Small intestine (tissue), 7 donors: ENCODE data around the gene PLK4. TPM values are rescaled to one million over a fixed set of nuclear protein-coding genes. Genes with fewer than 3 reads are reported as not detected.

ENCODE experiments used
- DNase-seq, 2 donors: peaks; one replicate each; pipeline versions ENCODE4 v3.0.0 to v3.0.0-alpha.2; 2013
- FAIRE-seq: peaks from 2 replicates; lab custom pipeline; 2012; peaks lifted over from hg19 to GRCh38; lab: Jason Lieb, UNC
- H3K27ac ChIP-seq, 3 donors: one replicate each; pipeline ENCODE4 v1.5.1; 2013; ENCODE audit warnings: low read length in 2 of 3, mild to moderate bottlenecking in 2 of 3, control low read depth in 1 of 3, inconsistent platforms in 1 of 3, low read depth in 1 of 3, moderate library complexity in 1 of 3
- H3K27me3 ChIP-seq, 3 donors: one replicate each; pipeline ENCODE4 v1.6.1; 2013; ENCODE audit warnings: low read length in 3 of 3, inconsistent platforms in 1 of 3; ENCODE audit not compliant: control insufficient read depth in 3 of 3, insufficient read depth in 3 of 3
- H3K36me3 ChIP-seq, 3 donors: one replicate each; pipeline ENCODE4 v1.6.1; 2013; ENCODE audit warnings: low read length in 3 of 3, inconsistent platforms in 1 of 3, low read depth in 1 of 3, mild to moderate bottlenecking in 1 of 3, moderate library complexity in 1 of 3; ENCODE audit not compliant: control insufficient read depth in 3 of 3, insufficient read depth in 2 of 3
- H3K4me1 ChIP-seq, 3 donors: one replicate each; pipeline ENCODE4 v1.6.1; 2013; ENCODE audit warnings: low read length in 2 of 3, inconsistent platforms in 1 of 3, low read depth in 1 of 3, mild to moderate bottlenecking in 1 of 3, moderate library complexity in 1 of 3; ENCODE audit not compliant: control insufficient read depth in 3 of 3, insufficient read depth in 2 of 3
- H3K4me3 ChIP-seq, 3 donors: one replicate each; pipeline ENCODE4 v1.5.1; 2013; ENCODE audit warnings: low read length in 3 of 3, control low read depth in 1 of 3, inconsistent platforms in 1 of 3, low read depth in 1 of 3, mild to moderate bottlenecking in 1 of 3, moderate library complexity in 1 of 3
- H3K9me3 ChIP-seq, 2 donors: one replicate each; pipeline ENCODE4 v1.6.1; 2013; ENCODE audit warnings: low read depth in 1 of 2, low read length in 1 of 2; ENCODE audit not compliant: control insufficient read depth in 2 of 2, insufficient read depth in 1 of 2
- WGBS, 3 donors: extraction: QIAGEN DNeasy Blood & Tissue Kit; methylation state at CpG; one replicate each; pipeline ENCODE4 v1.1.7; 2013; 5-methylcytosine and 5-hydroxymethylcytosine counted together
- polyA plus RNA-seq, 4 donors: library from polyadenylated mRNA; stranded (reverse) in 3 of 4; unstranded in 1 of 4; fragments of 200-250 nt in 3 of 4; fragments of 120-200 nt in 1 of 4; gene quantifications; one replicate each; pipeline versions ENCODE4 v1.2.1 to v1.2.3, GENCODE V29; 2013
- donor health status: healthy with polysubstance abuse.
- donor health status: control.
- donor health status: control.
- donor health status: Bipolar disorder and iron deficiency.
- donor health status: healthy.

The PLK4 gene
- polyA plus RNA-seq, 4 donors, result 1.1 to 9.5 (median 5.0) TPM

- no peak overlapping the region for H3K4me3 ChIP-seq
- H3K27ac ChIP-seq, result no peak overlapping the region
- no peaks in the 10 kb centered on the region for H3K4me1 ChIP-seq
- peaks cover 0 to 4% (median 0%) of the 10 kb centered on the region in 3 donors for H3K36me3 ChIP-seq
- H3K9me3 ChIP-seq, result peaks cover 0 to 17% of the 10 kb centered on the region in 2 donors
- no peak for DNase-seq
- H3K27me3 ChIP-seq, result no peaks in the 10 kb centered on the region
- no peak for FAIRE-seq
- WGBS, 3 donors, result 36 to 47% (median 38%) methylated on average over 1 of the region's 1 CpG
These were observed 28.0 kb upstream of the PLK4 start for GRCh38 chr4:127852661-127853060.

GRCh38 chr4:127856196-127856812, 24.4 kb upstream of the PLK4 start:
- peaks cover 0 to 8% of the 10 kb centered on the region in 2 donors for H3K9me3 ChIP-seq
- no peak overlapping the region for H3K27ac ChIP-seq
- H3K4me1 ChIP-seq, result no peaks in the 10 kb centered on the region
- FAIRE-seq (no peak), DNase-seq (no peak)
- no peak overlapping the region for H3K4me3 ChIP-seq
- H3K36me3 ChIP-seq, result peaks cover 0 to 4% (median 0%) of the 10 kb centered on the region in 3 donors
- no peaks in the 10 kb centered on the region for H3K27me3 ChIP-seq

GRCh38 chr4:127856813-127857447, 23.8 kb upstream of the PLK4 start:
- peaks cover 0 to 4% (median 0%) of the 10 kb centered on the region in 3 donors for H3K36me3 ChIP-seq
- 76 to 84% (median 76%) methylated on average over 4 of the region's 4 CpGs for WGBS, 3 donors
- DNase-seq (no peak), FAIRE-seq (no peak)
- no peak overlapping the region for H3K4me3 ChIP-seq
- no peaks in the 10 kb centered on the region for H3K4me1 ChIP-seq
- H3K27ac ChIP-seq, result no peak overlapping the region
- H3K27me3 ChIP-seq, result no peaks in the 10 kb centered on the region
- peaks cover 0 to 8% of the 10 kb centered on the region in 2 donors for H3K9me3 ChIP-seq

- 89 to 92% (median 90%) methylated on average over 1 of the region's 1 CpG for WGBS, 3 donors
- Histone ChIP-seq H3K4me3 (no peak overlapping the region), H3K9me3 (peaks cover 0 to 8% of the 10 kb centered on the region in 2 donors), H3K36me3 (peaks cover 0 to 4% (median 0%) of the 10 kb centered on the region in 3 donors), H3K27ac (no peak overlapping the region), H3K27me3 (no peaks in the 10 kb centered on the region), H3K4me1 (no peaks in the 10 kb centered on the region)
- FAIRE-seq, result no peak
- no peak for DNase-seq
These were observed 23.1 kb upstream of the PLK4 start for GRCh38 chr4:127857641-127858040.

- FAIRE-seq (no peak), DNase-seq (no peak)
- Histone ChIP-seq H3K9me3 (no peaks in the 10 kb centered on the region), H3K27me3 (no peaks in the 10 kb centered on the region), H3K36me3 (no peaks in the 10 kb centered on the region), H3K4me3 (no peak overlapping the region), H3K4me1 (no peaks in the 10 kb centered on the region), H3K27ac (no peak overlapping the region)
- WGBS, 3 donors, result 88 to 93% (median 91%) methylated on average over 2 of the region's 2 CpGs
These were observed 12.5 kb upstream of the PLK4 start for GRCh38 chr4:127868196-127868595.

- H3K36me3 ChIP-seq, result peaks cover 0 to 4% (median 0%) of the 10 kb centered on the region in 3 donors
- no peak overlapping the region for H3K4me3 ChIP-seq
- DNase-seq (no peak), FAIRE-seq (no peak)
- no peaks in the 10 kb centered on the region for H3K4me1 ChIP-seq
- H3K27me3 ChIP-seq, result no peaks in the 10 kb centered on the region
- no peak overlapping the region for H3K27ac ChIP-seq
- H3K9me3 ChIP-seq, result no peaks in the 10 kb centered on the region
These were observed 10.4 kb upstream of the PLK4 start for GRCh38 chr4:127870281-127870680.

- no peaks in the 10 kb centered on the region for H3K27me3 ChIP-seq
- no peak for DNase-seq
- no peak overlapping the region for H3K27ac ChIP-seq
- H3K4me1 ChIP-seq, result no peaks in the 10 kb centered on the region
- 56 to 91% (median 88%) methylated on average over 3 of the region's 3 CpGs for WGBS, 3 donors
- H3K9me3 ChIP-seq, result no peaks in the 10 kb centered on the region
- H3K36me3 ChIP-seq, result peaks cover 0 to 4% (median 0%) of the 10 kb centered on the region in 3 donors
- no peak for FAIRE-seq
- no peak overlapping the region for H3K4me3 ChIP-seq
These were observed 10.0 kb upstream of the PLK4 start for GRCh38 chr4:127870688-127871087.

GRCh38 chr4:127875791-127876190, 4.9 kb upstream of the PLK4 start:
- H3K9me3 ChIP-seq, result no peaks in the 10 kb centered on the region
- no peaks in the 10 kb centered on the region for H3K4me1 ChIP-seq
- peaks cover 0 to 4% (median 0%) of the 10 kb centered on the region in 3 donors for H3K36me3 ChIP-seq
- no peak for DNase-seq
- H3K4me3 ChIP-seq, result no peak overlapping the region
- H3K27ac ChIP-seq, result no peak overlapping the region
- no peaks in the 10 kb centered on the region for H3K27me3 ChIP-seq
- FAIRE-seq, result no peak

- H3K4me1 ChIP-seq, result peaks cover 0 to 3% (median 0%) of the 10 kb centered on the region in 3 donors
- no peaks in the 10 kb centered on the region for H3K27me3 ChIP-seq
- no peak for FAIRE-seq
- peak overlapping the region; percentile 65 to 81 (median 73) for H3K4me3 ChIP-seq
- peaks cover 0 to 3% (median 2%) of the 10 kb centered on the region in 3 donors for H3K36me3 ChIP-seq
- no peaks in the 10 kb centered on the region for H3K9me3 ChIP-seq
- H3K27ac ChIP-seq, result peak overlapping the region; percentile 8 to 82 (median 65)
- 0 to 1% (median 0%) methylated on average over 7 of the region's 7 CpGs for WGBS, 3 donors
- no peak for DNase-seq
These were observed 821 bp downstream of the PLK4 start for GRCh38 chr4:127881563-127881864.
